OCI-LY3 (cell line): ENCODE results near the gene LHPP.

Source experiments
- H2AFZ ChIP-seq: fragments of 200-600, 300-600 bp; shearing (Covaris generic); 2 replicates; pipeline ENCODE4 v1.6.0; 2014; ENCODE audit warnings: antibody characterized with exemption, low read depth, low read length
- H3K27ac ChIP-seq: fragments of 200-600, 300-600 bp; sonication (generic); 2 replicates; pipeline ENCODE4 v1.5.1; 2014; ENCODE audit warnings: mild to moderate bottlenecking, low read length, moderate library complexity, mixed read lengths
- H3K27me3 ChIP-seq: fragments of 200-600, 300-600 bp; sonication (generic); 2 replicates; pipeline ENCODE4 v1.6.1; 2014; ENCODE audit warnings: low read depth, low read length, mixed read lengths
- H3K36me3 ChIP-seq: fragments of 200-600, 300-600 bp; sonication (generic); replicated peaks from 2 replicates; pipeline ENCODE3; 2014; ENCODE audit warnings: low read depth, low read length, mixed read lengths
- H3K4me1 ChIP-seq: fragments of 300-600, 200-600 bp; sonication (generic); 2 replicates; pipeline ENCODE4 v1.6.1; 2014; ENCODE audit warnings: low read length, mixed read lengths
- H3K4me2 ChIP-seq: fragments of 200-600, 300-600 bp; sonication (generic); 2 replicates; pipeline ENCODE4 v1.6.1; 2014; ENCODE audit warnings: low read length, mixed read lengths
- H3K4me3 ChIP-seq: fragments of 300-600, 200-600 bp; sonication (generic); 2 replicates; pipeline ENCODE4 v1.5.1; 2014; ENCODE audit warnings: antibody characterized with exemption, mild to moderate bottlenecking, low read length, moderate library complexity
- H3K79me2 ChIP-seq: fragments of 300-600, 200-600 bp; shearing (Covaris generic); 2 replicates; pipeline ENCODE4 v1.6.1; 2014; ENCODE audit warnings: mild to moderate bottlenecking, low read length, mixed read lengths
- H3K9ac ChIP-seq: fragments of 300-600, 200-600 bp; shearing (Covaris generic); 2 replicates; pipeline ENCODE4 v1.6.0; 2014; ENCODE audit warnings: mild to moderate bottlenecking, low read length, moderate library complexity
- H3K9me3 ChIP-seq: fragments of 200-600, 300-600 bp; shearing (Covaris generic); 2 replicates; pipeline ENCODE4 v1.6.1; 2014; ENCODE audit warnings: low read length, mixed read lengths; ENCODE audit not compliant: insufficient read depth
- H4K20me1 ChIP-seq: fragments of 200-600, 300-600 bp; sonication (generic); 2 replicates; pipeline ENCODE4 v1.6.1; 2016; ENCODE audit warnings: low read length, mixed read lengths; ENCODE audit not compliant: insufficient read depth
- EZH2phosphoT487 ChIP-seq: fragments of 200-600 bp; shearing (Covaris generic); IDR thresholded peaks from 2 replicates; pipeline ENCODE4 v1.6.1; 2018; ENCODE audit warnings: antibody characterized with exemption, mixed run types, low read depth
- TF ChIP-seq, protein P1 (sequence below): fragments of 200-600, 300-600 bp; sonication (generic); IDR thresholded peaks from 2 replicates; pipeline ENCODE4 v1.5.1; 2014; ENCODE audit warnings: antibody characterized with exemption, low read length, low read depth

The LHPP gene

DNA sequence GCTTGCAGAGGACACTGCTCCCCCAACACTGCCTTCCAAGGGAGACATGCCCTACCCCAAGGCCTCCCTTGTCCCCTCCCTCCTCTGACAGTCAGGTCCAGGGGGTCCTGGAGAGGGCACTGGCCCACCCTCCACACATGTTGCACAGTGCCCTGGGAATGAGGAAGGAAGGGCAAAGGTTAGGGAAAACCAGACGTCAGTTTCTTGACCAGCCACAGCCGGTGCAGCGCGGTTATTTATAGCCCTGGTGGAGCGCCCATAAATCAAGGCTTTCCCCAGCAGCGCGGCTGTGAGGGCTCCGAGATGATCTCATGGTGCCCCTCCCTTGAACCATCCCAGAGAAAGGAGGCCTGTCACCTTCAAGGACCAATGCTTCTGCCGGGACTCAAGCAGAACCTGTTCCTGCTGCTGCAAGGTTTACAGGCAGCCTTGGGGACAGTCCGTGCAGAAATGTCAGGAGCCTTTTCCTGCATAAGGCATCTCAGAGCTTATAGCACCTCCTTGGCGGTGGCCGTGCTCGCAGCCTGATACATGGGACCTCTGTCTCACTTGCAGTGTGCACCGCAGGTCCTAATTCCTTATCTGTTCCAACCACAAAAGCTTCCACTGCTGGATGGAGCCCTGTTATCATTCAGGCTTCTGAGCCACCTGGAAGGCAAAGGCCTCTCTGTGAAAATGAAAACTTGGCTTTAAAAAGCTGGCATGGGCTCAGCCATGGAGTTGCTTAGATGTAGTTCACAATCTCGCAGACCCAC, 127.3 kb downstream of the LHPP start:
- Histone ChIP-seq H3K9ac (no peak overlapping the region), H4K20me1 (no peaks in the 10 kb centered on the region), H3K4me1 (peaks cover 25% of the 10 kb centered on the region), H3K4me3 (no peak overlapping the region), H3K9me3 (no peaks in the 10 kb centered on the region), H3K4me2 (no peak overlapping the region), H2AFZ (no peak overlapping the region), H3K79me2 (no peaks in the 10 kb centered on the region), H3K27ac (no peak overlapping the region), H3K36me3 (no peaks in the 10 kb centered on the region), H3K27me3 (0 out of 2 replicates have a peak, but pooled peaks cover 3% of the 10 kb centered on the region)
- TF ChIP-seq, protein P1, sequence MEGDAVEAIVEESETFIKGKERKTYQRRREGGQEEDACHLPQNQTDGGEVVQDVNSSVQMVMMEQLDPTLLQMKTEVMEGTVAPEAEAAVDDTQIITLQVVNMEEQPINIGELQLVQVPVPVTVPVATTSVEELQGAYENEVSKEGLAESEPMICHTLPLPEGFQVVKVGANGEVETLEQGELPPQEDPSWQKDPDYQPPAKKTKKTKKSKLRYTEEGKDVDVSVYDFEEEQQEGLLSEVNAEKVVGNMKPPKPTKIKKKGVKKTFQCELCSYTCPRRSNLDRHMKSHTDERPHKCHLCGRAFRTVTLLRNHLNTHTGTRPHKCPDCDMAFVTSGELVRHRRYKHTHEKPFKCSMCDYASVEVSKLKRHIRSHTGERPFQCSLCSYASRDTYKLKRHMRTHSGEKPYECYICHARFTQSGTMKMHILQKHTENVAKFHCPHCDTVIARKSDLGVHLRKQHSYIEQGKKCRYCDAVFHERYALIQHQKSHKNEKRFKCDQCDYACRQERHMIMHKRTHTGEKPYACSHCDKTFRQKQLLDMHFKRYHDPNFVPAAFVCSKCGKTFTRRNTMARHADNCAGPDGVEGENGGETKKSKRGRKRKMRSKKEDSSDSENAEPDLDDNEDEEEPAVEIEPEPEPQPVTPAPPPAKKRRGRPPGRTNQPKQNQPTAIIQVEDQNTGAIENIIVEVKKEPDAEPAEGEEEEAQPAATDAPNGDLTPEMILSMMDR: no peak
- TF ChIP-seq EZH2phosphoT487: no peak

DNA sequence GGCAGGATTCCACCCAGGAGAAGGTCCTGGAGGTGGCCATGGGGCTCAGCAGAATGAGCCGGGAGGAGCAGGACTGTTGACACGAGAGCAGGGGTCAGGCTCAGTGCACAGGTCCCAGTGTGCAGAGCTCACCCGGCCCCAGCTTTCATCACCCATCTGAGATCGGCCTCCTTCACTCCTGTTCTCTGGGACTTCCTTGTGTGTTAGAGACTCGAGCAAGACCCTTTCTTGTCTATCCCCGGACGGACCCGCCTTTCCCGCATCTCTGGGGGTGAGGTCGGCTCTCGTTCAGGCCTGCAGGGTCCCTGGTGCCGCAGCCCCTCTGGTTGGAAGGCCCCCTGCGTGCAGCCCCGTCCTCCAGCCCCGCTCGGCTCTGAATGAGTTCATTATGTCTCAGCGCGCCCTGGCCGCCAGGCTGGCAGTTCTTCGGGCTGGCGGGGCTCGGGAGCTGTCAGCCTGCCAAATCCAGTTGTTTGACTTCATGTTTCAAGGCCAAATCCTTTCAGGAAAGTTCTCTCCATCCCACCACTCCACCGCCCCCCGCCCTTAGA, 127.9 kb downstream of the LHPP start:
- Histone ChIP-seq H3K79me2 (no peaks in the 10 kb centered on the region), H3K9me3 (no peaks in the 10 kb centered on the region), H3K4me2 (no peak overlapping the region), H3K27me3 (0 out of 2 replicates have a peak, but pooled peaks cover 3% of the 10 kb centered on the region), H3K4me1 (peaks cover 25% of the 10 kb centered on the region), H3K9ac (no peak overlapping the region), H3K4me3 (no peak overlapping the region), H3K36me3 (no peaks in the 10 kb centered on the region), H3K27ac (no peak overlapping the region), H2AFZ (no peak overlapping the region), H4K20me1 (no peaks in the 10 kb centered on the region)
- TF ChIP-seq, protein P1: no peak
- no peak for TF ChIP-seq EZH2phosphoT487

DNA sequence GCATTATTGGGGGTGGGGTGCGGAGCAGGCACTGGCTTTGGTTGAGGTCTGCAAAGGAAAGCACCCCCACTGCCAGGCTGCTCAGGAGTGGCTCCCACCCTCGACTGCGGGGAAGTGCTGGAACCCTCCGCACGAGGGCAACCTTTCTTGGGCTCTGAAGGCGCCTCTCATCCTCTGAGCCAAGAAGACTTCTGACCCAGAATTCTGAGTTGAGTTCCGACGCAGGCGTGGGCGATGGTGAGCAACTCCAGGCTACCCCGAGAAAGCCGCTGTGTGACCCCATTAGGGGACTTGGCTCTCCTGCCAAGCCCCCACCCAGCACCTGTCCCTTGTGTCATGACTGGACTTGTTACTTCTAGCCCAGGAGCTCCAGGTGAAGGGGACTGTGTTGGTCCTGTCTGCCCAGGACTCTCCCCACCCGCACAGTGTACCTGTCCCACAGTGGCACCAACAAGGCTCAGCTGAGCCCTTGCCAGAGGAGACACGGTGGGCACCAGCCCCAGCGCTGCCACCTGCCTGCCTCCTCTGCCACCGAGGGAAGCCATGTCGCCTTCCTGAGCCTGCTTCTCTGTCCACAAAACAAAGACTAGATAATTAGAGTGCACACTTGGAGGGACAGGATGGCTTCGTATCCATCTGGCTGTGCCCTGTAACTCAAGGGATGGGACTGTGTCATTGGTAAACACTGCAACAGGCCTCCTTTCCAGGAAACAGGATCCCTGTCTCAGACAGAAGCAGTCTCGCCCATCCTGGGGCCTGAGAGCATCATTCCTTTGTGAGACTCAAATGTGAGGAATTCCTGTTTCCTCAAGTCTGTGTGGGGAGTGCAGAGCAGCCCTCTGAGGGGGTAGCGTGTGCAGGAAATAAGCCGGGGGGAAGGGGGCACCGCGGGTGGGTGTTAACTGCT, 128.8 kb downstream of the LHPP start:
- Histone ChIP-seq H4K20me1 (no peaks in the 10 kb centered on the region), H3K36me3 (no peaks in the 10 kb centered on the region), H3K4me1 (peaks cover 25% of the 10 kb centered on the region), H2AFZ (no peak overlapping the region), H3K4me2 (no peak overlapping the region), H3K79me2 (no peaks in the 10 kb centered on the region), H3K27me3 (0 out of 2 replicates have a peak, but pooled peaks cover 3% of the 10 kb centered on the region), H3K9ac (no peak overlapping the region), H3K4me3 (no peak overlapping the region), H3K9me3 (no peaks in the 10 kb centered on the region), H3K27ac (no peak overlapping the region)
- no peak for TF ChIP-seq EZH2phosphoT487
- TF ChIP-seq, protein P1: no peak

DNA sequence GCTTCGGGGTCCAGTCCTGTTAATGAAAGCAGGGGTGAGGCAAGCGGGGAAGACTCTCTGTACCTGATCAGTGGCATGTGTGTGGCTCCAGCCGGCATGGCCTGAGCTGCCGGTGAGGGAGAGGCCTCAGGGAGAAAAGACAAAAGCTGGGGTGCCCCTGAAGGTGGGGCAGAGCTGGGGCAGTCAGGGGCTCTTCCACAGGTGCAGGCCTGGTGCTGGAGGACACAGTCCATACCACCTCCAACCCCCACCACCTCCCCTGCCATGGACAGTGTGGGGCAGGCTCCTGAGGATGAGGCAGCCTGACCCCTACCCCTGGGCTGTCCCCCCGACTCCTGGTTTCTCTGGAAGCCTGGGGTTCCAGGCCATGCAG, 129.5 kb downstream of the LHPP start:
- H2AFZ ChIP-seq: no peak overlapping the region
- no peaks in the 10 kb centered on the region for H3K79me2 ChIP-seq
- no peak overlapping the region for H3K27ac ChIP-seq
- TF ChIP-seq, protein P1: no peak
- TF ChIP-seq EZH2phosphoT487: no peak
- H3K4me2 ChIP-seq: no peak overlapping the region
- H3K9ac ChIP-seq: no peak overlapping the region
- peaks cover 25% of the 10 kb centered on the region for H3K4me1 ChIP-seq
- no peaks in the 10 kb centered on the region for H3K9me3 ChIP-seq
- H3K4me3 ChIP-seq: no peak overlapping the region
- H3K27me3 ChIP-seq: 0 out of 2 replicates have a peak, but pooled peaks cover 3% of the 10 kb centered on the region
- H4K20me1 ChIP-seq: no peaks in the 10 kb centered on the region
- no peaks in the 10 kb centered on the region for H3K36me3 ChIP-seq
